SH-SY5Y (cell line): Measurements from ENCODE around the gene STAB1.

ENCODE experiments used
- GATA2 ChIP-seq: IDR thresholded peaks from 2 replicates; pipeline ENCODE4 v1.6.1; 2011; ENCODE audit warnings: mild to moderate bottlenecking, low read depth, low read length
- GATA3 ChIP-seq: IDR thresholded peaks from 2 replicates; pipeline ENCODE4 v1.6.1; 2011; ENCODE audit warnings: low read depth, mild to moderate bottlenecking, low read length, moderate library complexity

DNA sequence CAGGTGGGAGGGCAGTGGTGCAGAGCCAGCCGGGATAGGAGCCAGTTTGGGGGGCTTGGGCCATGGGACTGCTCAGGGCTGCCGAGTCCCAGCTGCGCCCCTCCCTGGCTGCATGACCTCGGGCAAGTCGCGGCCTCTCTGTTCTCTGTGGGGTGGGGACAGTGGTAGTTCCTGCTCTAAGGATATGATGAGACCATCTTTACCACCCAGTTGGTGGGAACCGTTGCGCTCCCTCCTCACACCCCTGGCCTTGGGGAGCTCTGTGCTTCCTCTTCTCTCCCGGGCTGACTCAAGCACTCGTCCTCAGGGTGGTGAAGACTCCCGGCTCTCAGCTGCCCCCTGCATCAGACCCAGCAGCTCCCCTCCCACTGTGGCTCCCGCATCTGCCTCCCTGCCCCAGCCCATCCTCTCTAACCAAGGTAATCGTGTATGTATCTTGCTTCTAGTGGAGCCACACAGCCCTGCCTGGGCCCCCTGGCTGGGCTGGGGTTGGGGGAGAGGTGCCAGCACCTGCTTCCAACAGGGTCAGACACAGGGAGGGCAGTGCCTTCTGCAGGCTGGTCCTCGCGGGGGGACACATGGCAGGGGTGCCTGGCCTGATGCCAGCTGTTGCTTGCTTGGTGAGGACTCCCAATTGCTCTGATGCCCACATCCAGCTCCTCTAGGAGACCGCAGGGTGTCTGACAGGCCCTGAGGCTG is 15.1 kb upstream of the STAB1 start:
- no peak for TF ChIP-seq GATA2
- no peak for TF ChIP-seq GATA3
